PC-3 (cell line): ENCODE measurements around the gene OSBPL2.

Source experiments
- CTCF ChIP-seq: fragments of 300-600 bp; sonication (generic); conservative IDR thresholded peaks from 2 replicates; pipeline ENCODE4 v1.5.1; 2017; ENCODE audit warnings: antibody characterized with exemption, low read depth, mild to moderate bottlenecking, low read length
- EZH2 ChIP-seq: fragments of 300-600 bp; sonication (generic); IDR thresholded peaks from one replicate; pipeline ENCODE4 v1.6.1; 2017; ENCODE audit warnings: antibody characterized with exemption, mild to moderate bottlenecking, low read length; ENCODE audit not compliant: unreplicated experiment
- EZH2phosphoT487 ChIP-seq: fragments of 300-600 bp; sonication (generic); IDR thresholded peaks from 2 replicates; pipeline ENCODE4 v1.6.1; 2018; ENCODE audit warnings: mild to moderate bottlenecking, antibody characterized with exemption, low read length, borderline replicate concordance

GRCh38 chr20:62328684-62329388, 90.5 kb downstream of the OSBPL2 start:
- TF ChIP-seq CTCF (no peak), EZH2phosphoT487 (no peak), EZH2 (no peak)
